NCI-H2171 (cell line): Measurements from ENCODE around the gene CLCNKB.

Source experiments
- DNase-seq: peaks from one replicate; lab custom pipeline; 2025; lab: John Stamatoyannopoulos, UW

CLCNKB gene

GRCh38 chr1:16095447-16095846, 51.9 kb downstream of the CLCNKB start:
- DNase-seq: no peak

DNA sequence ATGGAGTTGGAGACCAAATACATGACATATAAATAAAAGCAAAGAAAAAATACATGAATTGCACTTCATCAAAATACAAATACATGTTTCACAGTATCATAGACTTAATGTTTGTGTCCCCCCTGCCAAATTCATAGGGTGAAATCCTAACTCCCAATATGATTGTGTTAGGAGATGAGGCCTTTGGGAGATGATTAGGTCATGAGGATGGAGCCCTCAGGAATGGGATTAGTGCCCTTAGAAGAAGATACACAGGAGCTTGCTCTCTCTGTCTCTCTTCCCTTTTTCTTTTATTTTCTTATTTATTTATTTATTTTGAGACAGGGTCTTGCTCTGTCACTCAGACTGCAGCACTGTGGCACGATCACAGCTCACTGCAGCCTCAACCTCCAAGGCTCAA, 55.8 kb downstream of the CLCNKB start:
- no peak for DNase-seq

GRCh38 chr1:16101623-16102022, 58.0 kb downstream of the CLCNKB start:
- no peak for DNase-seq
